HG03565 (cell line): ENCODE results near the gene RFLNA.

ENCODE experiments used
- ATAC-seq: cut with Tn5 transposase; IDR thresholded peaks from one replicate; pipeline ENCODE4 v1.9.1; 2021; ENCODE audit warnings: mild to moderate bottlenecking, moderate library complexity; ENCODE audit not compliant: unreplicated experiment

Gene RFLNA

GRCh38 chr12:124354400-124354799, 59.5 kb downstream of the RFLNA start:
- no peak for ATAC-seq

- ATAC-seq: no peak
Observed at GRCh38 chr12:124356221-124356620, 61.3 kb downstream of the RFLNA start.

GRCh38 chr12:124357616-124358015, 62.7 kb downstream of the RFLNA start:
- no peak for ATAC-seq

GRCh38 chr12:124358572-124358971, 63.7 kb downstream of the RFLNA start:
- no peak for ATAC-seq

GRCh38 chr12:124359671-124360581, 65.0 kb downstream of the RFLNA start:
- no peak for ATAC-seq

GRCh38 chr12:124361074-124361970, 66.4 kb downstream of the RFLNA start:
- no peak for ATAC-seq

- no peak for ATAC-seq
Observed at GRCh38 chr12:124361996-124362395, 67.1 kb downstream of the RFLNA start.

GRCh38 chr12:124363353-124363965, 68.6 kb downstream of the RFLNA start:
- no peak for ATAC-seq

GRCh38 chr12:124364543-124364942, 69.7 kb downstream of the RFLNA start:
- no peak for ATAC-seq
